GM10847 (cell line): ENCODE data around the gene RBBP8NL.
A peak's percentile ranks its signal among the peaks of the same experiment; 100 is the strongest.

Experiments
- POLR2A ChIP-seq: IDR thresholded peaks from 2 replicates; pipeline ENCODE4 v1.6.1; 2011; ENCODE audit not compliant: insufficient read length; ENCODE audit errors: extremely low read depth

The RBBP8NL gene

DNA sequence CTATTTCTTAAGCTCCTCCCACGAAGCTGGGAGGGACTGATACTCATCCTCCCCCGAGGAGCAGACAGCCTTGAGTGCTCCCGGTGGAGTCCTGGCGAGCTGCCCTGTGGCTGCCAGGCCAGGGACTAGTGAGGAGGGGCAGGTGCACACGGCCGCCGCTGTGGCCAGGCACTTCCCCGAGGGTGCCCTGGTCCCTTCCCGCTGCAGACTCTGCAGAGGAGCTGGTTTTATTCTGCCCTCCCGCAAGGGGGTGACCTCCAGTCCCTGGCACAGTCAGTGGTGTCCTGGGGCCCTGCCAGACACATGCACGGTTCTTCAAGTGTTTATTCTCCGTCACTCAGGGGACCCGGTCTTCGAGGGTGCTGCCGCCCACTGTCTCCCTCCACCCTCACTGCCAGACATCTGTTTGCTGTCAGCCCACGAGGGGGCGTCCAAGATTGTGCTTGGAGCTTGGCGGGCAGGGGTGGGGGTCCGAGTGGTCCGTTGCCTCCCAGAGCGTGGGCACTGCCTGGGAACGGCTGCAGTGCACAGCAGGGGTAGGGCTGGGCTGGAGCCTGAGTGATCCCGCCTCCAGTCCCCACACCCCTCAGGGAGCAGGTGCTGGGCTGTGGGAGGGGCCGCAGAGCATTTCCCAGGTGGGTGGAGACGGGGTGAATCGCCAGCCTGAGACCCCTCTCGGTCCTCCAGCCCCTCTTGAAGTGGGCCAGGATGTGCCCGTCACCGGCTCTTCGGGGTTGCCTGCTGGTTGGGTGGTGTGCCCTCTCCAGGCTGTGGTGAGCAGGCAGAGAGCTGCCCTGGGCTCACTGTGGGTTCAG lies 17.2 kb downstream of the RBBP8NL start:
- no peak for TF ChIP-seq POLR2A

DNA sequence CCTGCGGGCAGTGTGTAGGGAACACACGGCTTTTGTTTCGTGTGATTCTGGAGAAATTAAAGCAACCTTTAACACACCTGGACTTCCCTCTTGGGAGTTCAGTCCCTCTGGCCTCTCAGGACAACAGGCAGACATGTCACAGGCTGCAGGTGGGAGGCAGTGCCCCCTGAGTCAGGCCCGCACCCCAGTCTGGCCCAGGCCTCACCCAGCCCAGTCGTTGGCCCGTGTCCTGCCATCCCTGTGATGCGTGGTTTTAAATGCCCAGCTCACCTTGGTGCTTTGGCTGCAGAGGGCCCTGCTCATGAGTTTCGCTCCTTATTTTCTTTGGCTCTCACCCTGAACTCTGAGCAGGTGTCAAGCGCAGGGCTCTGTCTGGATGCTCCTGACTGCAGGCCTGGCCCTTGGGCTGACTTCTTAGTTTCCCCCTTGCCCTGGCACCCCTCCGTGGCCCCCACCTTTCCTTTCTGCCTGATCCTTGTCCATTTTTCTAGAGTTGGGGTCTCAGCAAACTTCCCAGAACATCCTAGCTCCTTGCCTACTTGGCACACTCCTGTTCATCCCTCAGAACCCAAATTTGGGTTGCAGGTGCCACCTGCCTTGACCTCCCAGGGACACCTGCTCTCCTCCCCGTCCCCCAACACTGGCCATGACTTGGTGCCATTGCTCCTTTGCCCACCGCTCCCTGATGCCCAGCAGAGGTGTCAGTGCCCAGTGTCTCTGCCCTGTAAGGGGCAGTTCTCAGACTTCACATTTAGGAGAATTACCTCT lies 18.1 kb downstream of the RBBP8NL start:
- no peak for TF ChIP-seq POLR2A

DNA sequence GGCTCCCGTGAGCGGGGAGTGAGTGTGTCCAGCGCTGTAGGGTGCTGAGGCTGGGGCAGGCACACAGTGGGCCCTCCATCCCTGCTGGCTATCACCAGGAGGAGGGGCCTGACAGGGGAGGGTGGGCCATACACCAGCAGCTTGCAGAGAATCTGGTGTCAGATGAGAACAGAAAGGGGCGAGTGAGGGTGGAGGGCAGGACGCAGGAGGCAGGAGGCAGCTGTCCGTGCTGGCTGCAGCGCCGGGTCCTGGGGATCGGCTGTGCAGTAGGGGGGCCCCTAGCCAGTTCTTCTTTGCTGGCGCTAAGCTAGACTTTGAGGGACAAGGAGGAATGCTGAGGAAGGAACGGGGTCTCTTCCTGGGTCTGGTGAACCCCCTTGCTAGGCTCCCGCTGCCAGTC lies 18.7 kb downstream of the RBBP8NL start:
- no peak for TF ChIP-seq POLR2A

DNA sequence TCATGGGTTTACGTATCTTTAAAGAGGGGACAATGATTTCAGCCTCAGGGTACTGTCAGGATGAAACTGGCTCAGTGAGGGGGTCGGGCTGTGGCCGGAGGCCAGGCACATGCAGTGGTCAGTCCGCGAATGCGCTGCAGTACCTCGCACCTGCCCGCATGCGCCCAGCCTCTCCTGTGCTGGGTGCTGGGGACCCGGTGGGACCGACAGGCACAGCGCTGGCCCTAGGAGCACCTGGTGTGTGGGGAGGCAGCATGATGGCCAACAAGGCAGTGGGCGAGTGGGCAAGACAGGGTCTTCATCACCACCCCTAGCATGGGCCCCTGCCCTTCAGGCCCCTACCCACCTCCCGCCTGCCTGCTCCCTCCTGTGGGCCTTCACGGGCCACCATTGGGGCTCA lies 19.3 kb downstream of the RBBP8NL start:
- TF ChIP-seq POLR2A, result no peak

DNA sequence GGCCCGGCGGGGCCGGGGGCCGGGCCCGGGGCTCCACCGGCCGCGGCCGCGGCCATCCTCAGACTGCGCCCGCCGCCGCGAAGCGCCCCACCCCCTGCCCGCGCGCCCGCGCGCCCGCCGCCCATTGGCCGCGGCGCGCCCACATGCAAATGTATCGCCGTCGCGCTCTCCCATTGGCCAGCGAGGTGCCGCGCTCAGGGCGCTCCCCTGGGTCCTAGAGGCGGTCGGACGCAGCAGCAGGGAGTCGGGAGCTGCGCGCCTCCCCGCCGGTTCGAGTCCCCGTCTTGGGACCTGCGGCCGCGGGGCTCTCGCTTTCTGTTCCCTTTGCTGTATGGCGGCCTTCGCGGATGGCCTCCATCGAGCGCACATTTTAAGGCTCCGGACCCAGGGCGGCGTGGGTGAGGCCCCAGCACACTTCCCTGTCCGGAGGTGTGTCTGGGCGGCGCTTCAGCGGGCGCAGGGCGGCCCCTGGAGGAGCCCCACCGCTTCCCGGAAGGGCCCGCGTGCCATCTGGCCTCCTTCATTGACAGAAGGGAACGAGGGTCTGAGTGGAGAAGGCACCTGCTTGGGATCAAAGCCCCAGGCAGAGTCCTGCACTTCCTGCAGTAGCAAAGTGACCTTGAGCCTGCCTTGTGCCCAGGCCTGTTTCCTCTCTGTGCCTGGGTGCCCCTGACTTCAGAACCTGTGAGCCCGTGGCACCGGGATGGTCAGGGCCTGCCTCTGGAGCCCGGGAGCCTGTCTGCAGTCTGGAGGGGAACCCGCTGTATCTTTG lies 19.9 kb downstream of the RBBP8NL start, which contains the start of gene CABLES2:
Gene CABLES2, minus strand, starts transcription at position 65 of the 772 bp plus-strand sequence. Its CDS starts 9 bp downstream, at position 56.
- TF ChIP-seq POLR2A, result peak; percentile 28

DNA sequence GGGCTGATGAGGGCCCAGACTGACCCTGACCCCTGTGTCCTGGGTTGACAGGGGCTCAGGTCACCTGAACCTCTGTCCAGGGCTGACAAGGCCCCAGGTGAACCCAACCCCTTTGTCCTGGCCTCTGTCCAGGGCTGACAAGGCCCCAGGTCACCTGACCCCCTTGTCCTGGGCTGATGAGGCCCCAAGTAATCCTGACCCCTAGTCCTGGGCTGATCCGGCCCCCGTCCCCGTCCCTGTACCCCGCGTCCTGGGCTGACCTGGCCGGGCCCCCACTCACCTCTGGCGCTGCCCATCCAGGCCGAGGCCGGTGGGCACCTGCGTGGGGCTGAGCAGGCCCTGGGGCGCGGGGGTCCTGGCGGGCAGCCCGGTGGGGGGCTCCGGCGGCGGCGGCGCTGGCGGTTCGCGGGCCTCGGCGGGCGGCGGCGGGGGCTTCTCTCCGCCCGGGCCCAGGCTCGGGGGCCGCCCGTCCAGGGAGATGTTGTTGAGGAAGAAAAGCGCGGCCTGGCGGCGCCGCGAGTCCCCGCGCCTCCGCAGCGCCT lies 20.6 kb downstream of the RBBP8NL start:
- TF ChIP-seq POLR2A, result no peak

DNA sequence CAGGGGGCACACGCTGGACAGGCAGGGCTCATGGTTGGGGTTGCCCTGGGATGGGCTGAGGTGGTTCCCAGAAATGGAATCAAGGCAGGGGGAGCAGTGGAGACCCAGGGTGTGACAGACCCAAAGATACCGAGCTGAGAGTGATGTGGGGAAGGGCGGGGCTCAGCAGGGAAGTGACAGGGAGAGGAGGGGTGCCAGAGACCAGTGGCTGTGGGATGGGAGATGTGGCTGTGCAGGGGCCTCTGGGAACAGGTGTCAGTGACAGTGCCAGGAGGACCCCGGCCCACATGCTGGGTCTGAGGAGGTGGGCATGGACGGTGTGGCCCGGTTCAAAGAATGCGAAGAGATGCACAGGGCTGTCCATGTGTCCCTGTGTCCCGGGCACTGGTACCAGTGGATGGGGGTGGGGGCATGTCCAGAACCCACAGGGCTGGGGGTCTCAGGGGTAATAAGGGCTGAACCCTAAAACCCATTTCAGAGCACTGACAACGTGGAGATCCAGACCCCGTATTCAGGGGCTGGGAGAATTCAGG lies 21.3 kb downstream of the RBBP8NL start:
- no peak for TF ChIP-seq POLR2A

DNA sequence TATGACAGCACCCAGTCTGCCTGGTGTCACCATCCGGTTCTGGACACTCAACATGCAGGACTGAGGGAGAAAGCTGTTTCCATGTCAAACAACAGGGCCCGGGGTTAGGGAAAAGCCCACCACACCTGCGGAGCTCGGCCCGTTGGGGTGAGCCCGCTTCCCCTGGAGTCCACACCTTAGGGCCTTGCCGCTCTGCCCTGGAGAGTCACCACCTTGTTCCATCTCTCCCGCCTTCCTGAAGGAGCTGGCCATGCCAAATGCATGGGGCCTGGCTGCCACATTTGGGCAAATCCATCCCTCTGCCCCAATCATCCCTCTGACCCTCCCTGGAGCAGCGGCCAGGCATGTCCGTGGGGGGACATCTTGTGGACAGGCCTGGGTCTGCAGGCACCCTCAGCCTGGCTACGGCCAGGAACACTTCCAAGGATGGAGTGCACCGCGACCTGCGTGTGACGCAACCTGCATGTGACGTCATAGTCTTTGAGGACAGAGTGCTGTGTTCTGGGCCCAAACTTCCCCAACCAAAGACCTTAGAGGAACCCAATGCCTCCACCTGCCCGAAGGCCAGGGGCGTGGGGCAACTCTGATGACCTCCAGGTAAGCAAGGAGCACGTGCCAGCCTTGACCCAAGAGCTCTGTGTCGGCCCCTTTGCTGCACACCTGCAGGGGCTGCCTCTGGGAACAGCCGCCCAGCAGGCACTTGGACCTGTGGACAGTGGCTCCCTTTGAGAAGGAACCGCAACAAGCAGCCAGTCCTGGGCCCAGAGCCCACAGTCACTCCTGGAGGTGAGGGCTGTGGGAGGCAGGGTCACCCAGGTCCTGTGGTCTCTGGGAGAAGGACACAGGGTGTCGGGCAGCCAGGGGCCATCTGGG lies 22.0 kb downstream of the RBBP8NL start:
- no peak for TF ChIP-seq POLR2A

DNA sequence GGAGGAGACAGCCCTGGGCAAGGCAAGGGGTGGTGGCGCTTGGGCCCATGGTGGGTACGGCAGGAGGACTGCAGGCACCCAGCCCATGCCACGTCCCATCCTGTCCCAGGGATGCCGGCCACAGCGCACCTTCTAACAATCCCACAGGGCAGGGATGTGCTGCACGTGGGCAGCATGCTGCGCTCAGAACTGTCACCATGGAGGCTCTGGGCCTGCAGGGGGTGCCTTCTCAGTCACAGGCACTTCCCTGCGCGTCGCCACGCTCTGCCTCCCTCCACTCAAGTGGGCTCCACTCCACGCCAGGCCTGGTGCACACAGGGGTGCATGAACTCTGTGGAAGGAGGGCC lies 22.6 kb downstream of the RBBP8NL start:
- TF ChIP-seq POLR2A, result no peak

DNA sequence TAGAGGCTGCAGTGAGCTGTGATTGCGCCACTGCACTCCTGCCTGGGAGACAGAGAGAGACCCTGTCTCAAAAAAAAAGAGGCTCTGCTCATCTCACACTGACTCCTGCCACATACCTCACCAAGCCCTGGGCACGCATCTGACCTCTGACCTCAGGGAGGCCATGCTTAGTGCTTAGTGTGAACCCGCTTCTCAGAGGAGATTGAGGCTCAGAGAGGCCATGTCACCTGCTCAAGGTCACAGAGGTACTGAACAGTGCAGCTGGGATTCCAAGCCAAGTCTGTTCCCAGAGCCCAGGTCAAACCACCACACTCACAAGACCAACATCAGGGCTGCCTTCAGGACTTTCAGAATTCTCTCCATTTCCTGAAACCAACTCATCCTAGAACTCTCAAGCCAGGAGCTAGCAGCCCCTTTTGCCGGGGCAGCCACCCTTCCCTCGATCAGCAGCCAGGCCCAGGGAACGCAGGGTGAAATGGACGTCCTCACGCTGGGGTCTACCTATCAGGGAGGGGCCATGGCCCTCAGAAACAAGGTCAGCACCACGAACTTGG lies 23.1 kb downstream of the RBBP8NL start:
- TF ChIP-seq POLR2A, result no peak

DNA sequence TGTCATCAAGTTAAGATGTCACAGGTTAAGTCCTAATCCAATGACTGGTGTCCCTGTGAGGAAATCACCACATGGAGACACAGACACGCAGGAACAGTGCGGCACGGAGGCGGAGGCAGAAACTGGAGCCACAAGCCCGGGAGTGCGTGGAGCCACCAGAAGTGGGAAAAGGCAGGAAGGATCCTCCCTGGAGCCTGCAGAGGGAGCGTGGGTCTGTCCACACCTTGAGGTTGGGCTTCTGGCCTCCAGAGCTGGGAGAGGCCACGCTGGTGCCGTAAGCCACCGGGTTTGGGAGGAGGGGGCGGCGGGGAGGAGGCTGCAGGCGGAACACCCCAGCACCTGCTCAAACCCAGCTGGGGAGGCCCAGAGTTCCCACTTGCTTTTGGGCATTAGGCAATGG lies 24.0 kb downstream of the RBBP8NL start:
- no peak for TF ChIP-seq POLR2A

DNA sequence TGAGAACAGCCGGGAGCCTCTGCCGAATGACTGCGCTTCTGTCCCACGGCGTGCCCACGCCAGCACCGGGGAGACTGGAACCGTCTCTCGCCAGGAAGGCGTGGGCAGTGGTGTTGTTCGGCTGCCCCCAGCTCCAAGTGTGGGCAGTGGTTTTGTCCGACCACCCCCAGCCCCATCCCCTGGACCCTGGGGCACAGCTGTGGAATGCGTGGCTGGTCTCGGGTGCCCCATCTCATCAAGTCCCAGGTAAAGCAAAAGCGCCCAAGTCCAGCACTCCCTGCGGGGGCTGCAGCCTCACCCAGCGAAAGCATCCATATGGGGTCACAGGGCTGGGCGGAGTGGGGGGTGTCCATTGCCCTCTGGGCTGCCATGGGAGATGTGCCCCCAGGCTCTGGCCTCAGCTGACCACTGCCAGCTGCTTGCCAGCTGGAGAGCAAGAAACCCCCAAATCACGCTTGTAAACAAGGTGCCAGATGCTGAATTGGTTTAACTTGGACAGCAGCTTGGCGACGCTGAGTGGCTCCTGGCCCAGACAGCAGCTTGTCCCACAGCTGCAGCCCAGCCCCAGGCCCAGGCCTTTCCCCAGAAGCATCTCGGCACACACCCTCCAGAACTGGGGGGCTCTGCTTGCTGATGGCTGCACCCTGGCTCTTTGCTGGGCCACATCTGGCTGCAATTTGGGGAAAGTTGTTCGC lies 24.7 kb downstream of the RBBP8NL start:
- no peak for TF ChIP-seq POLR2A

DNA sequence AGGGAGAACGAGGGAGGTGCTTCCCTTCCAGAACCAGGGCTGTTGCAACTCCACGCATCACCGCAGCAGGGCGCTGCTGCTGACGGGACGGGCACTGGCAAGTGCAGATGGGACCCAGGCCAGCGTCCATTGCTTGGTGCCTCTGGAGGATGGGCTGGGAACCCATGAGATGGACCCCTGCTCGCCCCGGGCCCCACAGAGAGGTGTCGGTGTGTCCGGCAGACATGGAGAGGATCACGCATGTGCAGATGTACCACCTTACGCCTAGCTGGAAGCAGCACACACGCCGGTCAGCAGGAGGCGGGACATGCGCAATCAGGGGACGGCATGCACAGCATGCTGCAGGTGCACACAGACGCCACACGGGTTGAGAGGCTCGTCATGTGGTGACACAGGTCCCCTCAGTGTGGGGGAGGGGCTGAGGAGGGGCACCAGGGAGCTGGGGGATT lies 26.0 kb downstream of the RBBP8NL start:
- TF ChIP-seq POLR2A, result no peak
